K562 (cell line): ENCODE results near the gene OAT. TPM values are rescaled to one million over a fixed set of nuclear protein-coding genes. Genes with fewer than 3 reads are reported as not detected.

Experiments used
- BHLHE40 ChIP-seq: IDR thresholded peaks from 2 replicates; pipeline ENCODE4 v1.6.1; 2011; ENCODE audit warnings: low read length, improper control_type of control experiment
- CCNT2 ChIP-seq: IDR thresholded peaks from 2 replicates; pipeline ENCODE4 v1.6.1; 2011; ENCODE audit warnings: borderline replicate concordance, low read depth, mild to moderate bottlenecking, moderate library complexity, mixed read lengths, low read length; ENCODE audit not compliant: insufficient read length; ENCODE audit errors: extremely low read depth
- COPS2 ChIP-seq: fragments of 450-650 bp; conservative IDR thresholded peaks from 2 replicates; pipeline ENCODE4 v1.6.1; 2016; ENCODE audit warnings: mild to moderate bottlenecking, moderate library complexity
- ETV1 ChIP-seq: fragments of 450-650 bp; conservative IDR thresholded peaks from 2 replicates; pipeline ENCODE4 v1.6.1; 2016; ENCODE audit warnings: missing genetic modification characterization, control low read depth, low read depth, missing compliant biosample characterization
- EZH2 ChIP-seq: IDR thresholded peaks from 2 replicates; pipeline ENCODE4 v1.6.1; 2012; ENCODE audit warnings: low read depth, mild to moderate bottlenecking, inconsistent platforms, low read length, borderline replicate concordance
- FUS ChIP-seq: fragments of 200-400 bp; formaldehyde crosslinking; optimal IDR thresholded peaks from 2 replicates; pipeline ENCODE3; 2017; ENCODE audit warnings: low read depth, low read length
- HNRNPL ChIP-seq: fragments of 200-400 bp; formaldehyde crosslinking; IDR thresholded peaks from 2 replicates; pipeline ENCODE4 v1.6.1; 2017; ENCODE audit warnings: low read depth, mild to moderate bottlenecking, low read length
- KLF10 ChIP-seq: fragments of 250-450 bp; sonication (Bioruptor Pico); IDR thresholded peaks from 2 replicates; pipeline ENCODE4 v1.6.1; 2021; ENCODE audit warnings: matching md5 sums
- MNT ChIP-seq, 2 experiments: fragments of 450-650 bp; conservative IDR thresholded peaks; 2 replicates each; pipeline ENCODE4 v1.6.1; 2017; ENCODE audit warnings: mild to moderate bottlenecking in 2 of 2, moderate library complexity in 2 of 2
- PRPF4 ChIP-seq: fragments of 200-400 bp; formaldehyde crosslinking; IDR thresholded peaks from one replicate; pipeline ENCODE4 v1.6.1; 2017; ENCODE audit warnings: low read length, low read depth, mild to moderate bottlenecking; ENCODE audit not compliant: insufficient read depth, poor library complexity, severe bottlenecking
- SNIP1 ChIP-seq: fragments of 450-650 bp; IDR thresholded peaks from 2 replicates; pipeline ENCODE4 v1.7.1; 2017; ENCODE audit warnings: low read depth, mild to moderate bottlenecking
- STAT5A ChIP-seq: IDR thresholded peaks from 2 replicates; pipeline ENCODE4 v1.6.1; 2012; ENCODE audit warnings: low read length, inconsistent platforms, borderline replicate concordance
- STAT6 ChIP-seq: sonication (generic); formaldehyde crosslinking; IDR thresholded peaks from 2 replicates; pipeline ENCODE4 v1.8.1; 2023; ENCODE audit warnings: mild to moderate bottlenecking, missing genetic modification reagents
- TEAD4 ChIP-seq, 2 experiments: sonication (generic) in 1 of 2; formaldehyde crosslinking in 1 of 2; IDR thresholded peaks; 2 replicates each; pipeline versions ENCODE4 v1.6.1 to v1.8.0; 2012 to 2022; ENCODE audit warnings: borderline replicate concordance in 1 of 2, inconsistent platforms in 1 of 2, low read length in 1 of 2, mild to moderate bottlenecking in 1 of 2, missing genetic modification reagents in 1 of 2
- XRCC3 ChIP-seq: fragments of 450-650 bp; IDR thresholded peaks from 2 replicates; pipeline ENCODE4 v1.6.1; 2017; ENCODE audit warnings: mild to moderate bottlenecking, moderate library complexity
- ZC3H8 ChIP-seq: fragments of 450-650 bp; IDR thresholded peaks from 2 replicates; pipeline ENCODE4 v1.6.1; 2017
- ZNF280A ChIP-seq: fragments of 450-650 bp; IDR thresholded peaks from 2 replicates; pipeline ENCODE4 v1.6.1; 2018; ENCODE audit warnings: mild to moderate bottlenecking, low read depth; ENCODE audit not compliant: partially characterized antibody
- ZNF3 ChIP-seq: fragments of 250-450 bp; sonication (Bioruptor Pico); IDR thresholded peaks from 2 replicates; pipeline ENCODE4 v1.5.0; 2021; ENCODE audit warnings: mild to moderate bottlenecking, moderate library complexity
- ZNF347 ChIP-seq: fragments of 450-650 bp; formaldehyde crosslinking; IDR thresholded peaks from 2 replicates; pipeline ENCODE4 v1.4.0; 2020; ENCODE audit warnings: low read depth, mild to moderate bottlenecking, moderate library complexity
- ZNF511 ChIP-seq: sonication (generic); formaldehyde crosslinking; IDR thresholded peaks from 2 replicates; pipeline ENCODE4 v1.8.0; 2022; ENCODE audit warnings: mild to moderate bottlenecking, missing genetic modification reagents
- ZNF79 ChIP-seq: fragments of 250-450 bp; sonication (Bioruptor Pico); IDR thresholded peaks from 2 replicates; pipeline ENCODE4 v1.4.0; 2020; ENCODE audit warnings: low read depth, mild to moderate bottlenecking, moderate library complexity
- polyA plus RNA-seq, 8 experiments: library from polyadenylated mRNA; depleted of rRNA in 4 of 8; stranded (reverse) in 5 of 8; unstranded in 3 of 8; fragments of >200 nt; fragmentation: Nextera tagmentation in 2 of 8; fragmentation: Illumina TruSeq in 1 of 8; extraction: Ambion mirVana in 2 of 8; extraction: Trizol in 1 of 8; gene quantifications; 2 replicates each; pipeline versions ENCODE4 v1.2.1 to v1.2.3, GENCODE V29; 2011 to 2014; ENCODE audit warnings: inconsistent platforms in 1 of 8, missing spikeins in 1 of 8
- total RNA-seq, 7 experiments: library from RNA; depleted of rRNA in 6 of 7; stranded (reverse); fragments of >200 nt in 6 of 7; fragmentation: Illumina TruSeq in 2 of 7; extraction: Trizol in 2 of 7; gene quantifications; 2 replicates each; pipeline versions ENCODE4 v1.2.1 to v1.2.3, GENCODE V29; 2011 to 2021; ENCODE audit warnings: low replicate concordance in 1 of 7

The OAT gene
- total and polyA plus RNA-seq, 9 of the 15 experiments (the other 6 are each of a cell fraction or from before 2014, with no cell fraction given) = 100 to 312 (median 163) TPM

- TF ChIP-seq PRPF4 (no peak), MNT (conservative IDR thresholded peaks at IDR 0.05) (0 out of 4 replicates have a peak, but pooled peaks have one; percentile 18 to 39), ZNF79 (CRISPR knock-in tag) (no peak), BHLHE40 (no peak), STAT6 (no peak), FUS (no peak), COPS2 (no peak), ETV1 (tag) (peak; percentile 55), ZNF280A (no peak), ZNF347 (CRISPR knock-in tag) (no peak), ZC3H8 (no peak), ZNF511 (CRISPR knock-in tag) (no peak), EZH2 (no peak), KLF10 (CRISPR knock-in tag) (no peak), STAT5A (0 out of 2 replicates have a peak, but pooled peaks have one; percentile 10), HNRNPL (no peak), CCNT2 (no peak), XRCC3 (no peak), SNIP1 (no peak), TEAD4 (IDR thresholded peaks at IDR 0.05; ENCODE audit: low read length) (peak; percentile 58; the same call in 1 of the 2 replicates), TEAD4 (CRISPR knock-in tag; IDR thresholded peaks at IDR 0.05; ENCODE audit: borderline replicate concordance) (no peak), ZNF3 (no peak)
Observed at GRCh38 chr10:124354411-124355382, 64.0 kb downstream of the OAT start (continued).
